ENCODE results near the gene DLK1. TPM values are rescaled to one million over a fixed set of nuclear protein-coding genes. Genes with fewer than 3 reads are reported as not detected.
A peak's percentile ranks its signal among the peaks of the same experiment; 100 is the strongest.

The DLK1 gene
- total RNA-seq, 1 experiment from 2014 or later = 0.69 TPM

- intact Hi-C loops (cut with micrococcal nuclease; ENCODE audit: unreplicated experiment) = no loop called here
- no peak for TF ChIP-seq CTCF (IDR thresholded peaks at IDR 0.05)
- in situ Hi-C loops (cut with HindIII; ENCODE audit: low pct_unique_long_range_greater_than_20kb, low sequenced_read_pairs) = no loop called here
- Histone ChIP-seq H3K4me3 (ENCODE audit: low read depth in 2 of 2, low read length in 2 of 2) (no peak overlapping the region), H3K9me3 (ENCODE audit: control insufficient read depth, insufficient read depth, low read depth, low read length) (no peaks in the 10 kb centered on the region; the same call in 1 of the 2 replicates), H3K27ac (ENCODE audit: low read length) (peak overlapping the region; percentile 31; the same call in 1 of the 2 replicates), H3K27me3 (ENCODE audit: control insufficient read depth, insufficient read depth, low read length) (no peaks in the 10 kb centered on the region), H3K4me1 (ENCODE audit: control insufficient read depth, insufficient read depth, low read length) (0 out of 2 replicates have a peak, but pooled peaks cover 2% of the 10 kb centered on the region), H3K36me3 (ENCODE audit: control insufficient read depth, insufficient read depth, low read length) (no peaks in the 10 kb centered on the region)
- ATAC-seq = no peak
- DNase-seq (ENCODE audit: low read depth, low spot score) = no peak
- CTCF ChIA-PET = interaction anchor here (0.6 kb wide), 1 partner anchor 374 kb away, joined by 4 read pairs; no protein-coding TSS in a partner anchor
- BruUV-seq (replicated peaks) = no TSS peak
- POLR2A ChIA-PET = interaction anchor here (0.6 kb wide), 1 partner anchor 20 kb away, joined by 5 read pairs; no protein-coding TSS in a partner anchor
These were observed 35.4 kb downstream of the DLK1 start for GRCh38 chr14:100762089-100762515.

DNA sequence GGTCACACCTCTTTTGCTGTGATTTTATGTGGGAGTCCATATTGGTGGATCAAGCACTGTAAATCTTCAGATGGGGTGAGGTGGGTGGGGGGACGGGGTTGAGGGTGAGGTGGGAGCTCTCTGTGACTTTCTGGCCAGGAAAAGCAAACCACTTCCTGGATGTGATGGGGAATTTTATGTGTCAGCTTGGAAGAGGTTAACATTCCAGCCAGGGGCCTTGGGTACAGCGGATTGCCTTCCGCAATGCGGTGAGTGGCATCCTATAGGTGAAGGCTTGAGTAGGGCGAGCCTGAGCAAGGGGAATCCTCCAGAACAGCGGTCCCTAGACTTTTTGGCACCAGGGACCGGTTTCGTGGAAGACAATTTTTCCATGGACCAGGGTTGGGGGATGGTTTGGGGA, 36.2 kb downstream of the DLK1 start:
- H3K27ac ChIP-seq (ENCODE audit: low read length) = no peak overlapping the region
- H3K9me3 ChIP-seq (ENCODE audit: control insufficient read depth, insufficient read depth, low read depth, low read length) = no peaks in the 10 kb centered on the region; the same call in 1 of the 2 replicates
- TF ChIP-seq TCF7L2 (IDR thresholded peaks at IDR 0.05; ENCODE audit: low read depth, low read length) (no peak), SIN3A (IDR thresholded peaks at IDR 0.05; ENCODE audit: borderline replicate concordance, insufficient read depth, low read depth, low read length) (no peak), CTCF (IDR thresholded peaks at IDR 0.05) (no peak), POLR2AphosphoS5 (IDR thresholded peaks at IDR 0.05; ENCODE audit: low read depth, low read length) (no peak), REST (IDR thresholded peaks at IDR 0.05; ENCODE audit: insufficient read depth in 1 of 2, low read depth in 2 of 2, low read length in 1 of 2) (no peak)
- H3K4me3 ChIP-seq (ENCODE audit: low read depth in 2 of 2, low read length in 2 of 2) = no peak overlapping the region
- no peaks in the 10 kb centered on the region for H3K27me3 ChIP-seq (ENCODE audit: control insufficient read depth, insufficient read depth, low read length)
- ChIA-PET CTCF (no interaction called here), POLR2A (no interaction called here)
- DNase-seq (ENCODE audit: low read depth, low spot score) (no peak), ATAC-seq (no peak)
- no peaks in the 10 kb centered on the region for H3K36me3 ChIP-seq (ENCODE audit: control insufficient read depth, insufficient read depth, low read length)
- in situ Hi-C loops (cut with HindIII; ENCODE audit: low pct_unique_long_range_greater_than_20kb, low sequenced_read_pairs) = no loop called here
- BruUV-seq (replicated peaks) = no TSS peak
- 0 out of 2 replicates have a peak, but pooled peaks cover 2% of the 10 kb centered on the region for H3K4me1 ChIP-seq (ENCODE audit: control insufficient read depth, insufficient read depth, low read length)
- intact Hi-C loops (cut with micrococcal nuclease; ENCODE audit: unreplicated experiment) = no loop called here

Measured in Panc1 (cell line).